ENCODE data around the gene UBE2E2.

UBE2E2 gene

DNA sequence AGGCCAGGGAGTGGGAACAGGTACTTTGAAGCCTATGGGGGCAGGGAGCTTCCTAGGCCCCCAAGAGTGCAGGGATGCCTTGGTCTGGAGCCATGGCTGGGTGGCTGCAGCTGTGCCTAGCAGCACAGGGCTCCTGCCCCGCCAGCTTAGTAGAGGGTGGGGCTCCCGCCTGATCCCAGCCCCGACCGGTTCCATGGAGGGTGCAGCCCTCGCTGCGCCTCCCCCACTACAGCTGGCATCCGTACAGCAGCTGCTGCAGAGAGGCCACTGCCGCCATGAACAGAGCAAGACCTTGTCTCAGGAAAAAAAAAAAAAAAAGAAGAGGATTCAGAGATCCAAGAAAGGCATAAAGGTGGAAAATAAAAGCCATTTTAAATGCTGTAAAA is 277.2 kb downstream of the UBE2E2 start:
- no peak for DNase-seq (ENCODE audit: low spot score)

DNA sequence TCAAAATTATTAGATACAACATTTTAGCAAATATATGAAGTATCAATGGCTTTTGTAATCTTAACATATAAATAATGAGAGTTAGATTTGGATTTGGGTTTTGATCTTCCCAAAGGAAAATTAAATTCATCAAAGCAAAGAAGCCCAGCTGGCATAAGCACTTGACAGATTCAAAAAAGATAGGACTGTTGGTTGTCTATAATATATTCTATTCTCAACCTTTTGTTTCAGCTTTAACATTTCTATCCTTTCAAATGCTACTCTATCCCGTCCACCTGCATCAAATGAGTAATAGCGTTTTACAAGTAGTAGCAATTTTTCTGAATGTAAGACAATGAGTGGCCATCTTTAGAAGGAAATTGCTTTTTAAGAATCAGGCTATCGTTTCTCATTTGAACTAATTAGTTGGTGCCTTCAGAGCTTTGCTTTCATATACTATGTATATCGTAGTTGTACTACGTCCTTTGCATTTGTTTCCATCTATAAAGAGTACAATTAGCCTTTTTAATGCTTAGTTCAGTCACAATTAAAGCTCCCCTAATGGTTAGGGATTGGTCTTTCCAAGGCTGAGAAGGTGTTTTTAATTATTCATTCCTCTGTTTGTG is 278.0 kb downstream of the UBE2E2 start:
- DNase-seq (ENCODE audit: low spot score) = no peak

DNA sequence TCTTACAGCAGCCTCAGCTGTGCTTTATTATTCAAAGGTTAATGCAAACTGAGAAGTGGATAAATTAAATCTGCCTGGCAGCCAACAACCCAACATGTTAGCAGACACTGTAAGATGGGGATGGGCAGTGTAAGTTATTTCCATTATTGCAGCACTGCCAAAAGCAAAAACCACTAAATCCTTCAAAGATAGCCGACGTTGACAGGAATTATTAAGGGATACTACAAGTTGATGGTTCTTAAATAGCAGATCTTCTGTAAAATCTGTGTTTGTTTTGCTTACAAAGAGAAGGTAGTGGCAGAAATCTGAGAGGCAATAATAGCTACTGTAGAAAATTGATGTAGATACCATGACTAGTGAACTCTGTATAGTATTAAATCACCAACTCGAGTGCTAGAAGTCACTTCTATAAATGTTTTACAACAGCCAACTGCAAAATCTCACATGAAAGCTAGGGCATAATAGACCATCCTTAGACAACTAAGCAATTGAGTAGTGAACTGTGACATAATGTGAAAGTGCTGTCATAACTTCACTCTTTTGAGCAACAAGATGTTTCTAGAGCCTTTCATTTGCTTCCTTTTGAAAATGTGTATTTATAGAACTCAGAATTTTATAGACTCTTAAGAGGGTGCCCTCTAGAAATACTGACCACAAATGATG is 278.6 kb downstream of the UBE2E2 start:
- no peak for DNase-seq (ENCODE audit: low spot score)

DNA sequence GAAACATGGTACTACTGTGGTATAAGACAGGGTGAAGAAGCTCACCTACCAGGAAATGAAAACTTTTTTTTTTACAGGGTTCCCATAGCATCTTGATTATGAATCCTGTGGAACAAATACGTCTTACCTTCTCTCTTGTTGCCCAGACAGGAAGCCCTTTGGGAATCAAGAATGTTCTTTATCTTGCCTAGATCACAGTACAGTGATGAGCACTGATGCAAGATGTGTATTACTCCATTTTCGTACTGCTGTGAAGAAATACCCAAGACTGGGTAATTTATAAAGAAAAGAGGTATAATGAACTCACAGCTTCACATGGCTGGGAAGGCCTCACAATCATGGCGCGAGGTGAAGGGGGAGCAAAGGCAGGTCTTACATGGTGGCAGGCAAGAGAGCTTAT is 281.3 kb downstream of the UBE2E2 start:
- no peak for DNase-seq (ENCODE audit: low spot score)

DNA sequence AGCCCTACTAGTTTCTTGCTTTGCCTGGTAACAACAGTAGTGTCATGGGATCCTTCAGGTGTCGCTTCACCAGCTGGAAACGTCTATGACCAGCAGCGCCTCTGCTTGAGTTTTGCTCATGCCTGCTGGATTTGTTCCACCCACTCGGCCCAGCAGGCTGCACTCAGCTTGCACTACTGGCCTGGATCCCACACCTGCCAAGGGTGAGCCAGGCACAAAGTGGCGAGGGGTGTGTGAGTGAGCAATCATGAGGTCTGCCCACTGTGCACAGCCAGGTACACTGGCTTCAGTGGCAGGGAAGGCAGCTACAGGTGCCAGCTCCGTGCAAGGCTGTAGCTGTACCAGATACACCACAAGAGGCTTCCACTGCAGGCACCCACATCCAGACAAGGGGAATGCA is 282.8 kb downstream of the UBE2E2 start:
- DNase-seq (ENCODE audit: low spot score) = no peak

DNA sequence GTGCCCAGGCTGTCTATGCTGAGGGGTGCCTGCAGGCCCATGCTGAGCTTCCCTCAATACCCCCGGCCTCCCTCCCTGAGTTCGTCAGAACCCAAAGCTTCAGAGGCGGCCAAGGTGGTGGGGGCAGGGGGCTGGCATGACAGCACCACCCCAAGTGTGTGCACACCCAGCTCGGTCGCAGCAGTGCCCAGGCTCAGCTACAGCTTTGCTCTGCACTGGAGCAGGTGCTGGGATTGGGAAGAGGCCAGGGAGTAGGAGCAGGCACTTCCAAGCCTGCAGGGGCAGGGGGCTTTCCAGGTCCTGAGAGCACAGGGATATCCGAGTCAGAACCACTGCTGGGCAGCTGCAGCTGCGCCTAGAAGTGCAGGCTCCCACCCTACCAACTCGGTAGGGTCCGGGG is 283.9 kb downstream of the UBE2E2 start:
- DNase-seq (ENCODE audit: low spot score) = no peak

DNA sequence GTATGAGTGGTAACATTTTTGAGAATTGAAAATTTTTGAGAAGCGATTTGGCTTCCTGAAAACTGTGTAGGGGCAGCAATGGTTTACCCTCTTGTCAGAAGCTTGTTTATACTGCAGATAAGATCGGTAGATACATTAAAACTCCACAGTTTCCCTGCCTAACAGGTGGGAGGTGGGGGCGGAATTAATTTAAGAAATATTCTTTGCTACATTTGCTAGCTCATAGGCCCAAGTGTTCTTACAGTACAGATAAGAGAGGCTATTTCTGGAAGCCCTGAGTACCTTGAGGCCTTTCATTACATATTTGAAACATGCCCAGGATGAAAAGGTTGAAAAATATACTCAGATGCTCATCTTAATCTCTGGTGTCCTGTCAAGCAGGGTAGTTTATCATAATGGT is 285.5 kb downstream of the UBE2E2 start:
- DNase-seq (ENCODE audit: low spot score) = no peak

DNA sequence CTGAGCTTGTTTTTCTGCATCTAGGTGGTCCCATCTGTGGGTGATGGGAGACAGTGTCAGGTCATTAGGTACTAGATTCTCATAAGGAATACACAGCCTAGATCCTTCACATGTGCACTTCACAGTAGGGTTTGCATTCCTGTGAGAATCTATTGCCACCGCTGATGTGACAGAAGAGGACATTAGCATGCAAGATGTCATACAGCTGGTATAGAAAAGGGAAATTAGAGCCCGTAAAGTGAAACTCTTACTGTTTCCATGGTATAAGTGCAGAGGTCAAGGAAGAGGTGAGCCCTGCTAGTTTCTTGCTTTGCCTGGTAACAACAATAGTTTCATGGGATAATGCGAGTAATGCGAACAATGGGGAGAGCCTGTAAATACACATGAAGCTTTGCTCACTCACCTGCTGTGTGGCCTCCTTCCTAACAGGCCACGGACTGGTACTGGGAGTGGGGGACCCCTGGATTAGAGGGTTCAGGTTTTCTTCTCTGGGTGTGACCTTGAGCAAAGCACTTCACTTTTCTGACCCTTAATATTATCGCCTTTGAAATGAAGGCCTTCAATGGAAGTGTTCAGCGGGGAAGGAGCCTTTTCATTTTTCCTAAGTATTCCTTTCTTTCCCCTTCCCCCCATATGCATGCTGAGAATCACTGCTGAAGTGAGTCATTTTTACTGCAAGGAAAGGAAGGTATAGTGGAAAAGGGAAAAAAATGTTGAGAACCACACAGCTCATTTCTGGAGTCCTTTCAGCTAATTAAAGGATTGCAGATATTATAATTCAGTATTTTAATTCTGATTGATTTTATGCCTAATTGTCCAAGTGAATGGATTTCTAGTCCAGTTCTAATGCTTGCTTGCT is 286.4 kb downstream of the UBE2E2 start:
- DNase-seq (ENCODE audit: low spot score) = no peak

DNA sequence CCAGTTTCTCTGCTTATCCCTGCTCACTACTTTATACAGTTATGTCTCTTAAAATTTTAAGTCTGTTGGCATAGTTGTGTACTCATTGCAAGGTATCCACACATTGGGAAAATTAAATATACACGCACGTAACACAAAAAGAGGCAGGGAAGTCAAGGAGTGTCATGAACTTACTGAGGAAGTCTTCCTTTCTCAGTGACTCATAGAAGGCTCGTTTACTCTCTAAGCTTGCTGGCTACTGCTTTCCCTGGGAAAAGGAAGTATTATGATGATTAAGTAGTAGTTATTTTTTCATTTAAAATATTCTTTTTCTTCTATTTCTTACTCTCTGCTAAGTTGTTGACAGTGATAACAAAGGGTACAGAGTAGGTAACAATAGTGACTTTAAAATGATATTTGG is 287.3 kb downstream of the UBE2E2 start:
- no peak for DNase-seq (ENCODE audit: low spot score)

DNA sequence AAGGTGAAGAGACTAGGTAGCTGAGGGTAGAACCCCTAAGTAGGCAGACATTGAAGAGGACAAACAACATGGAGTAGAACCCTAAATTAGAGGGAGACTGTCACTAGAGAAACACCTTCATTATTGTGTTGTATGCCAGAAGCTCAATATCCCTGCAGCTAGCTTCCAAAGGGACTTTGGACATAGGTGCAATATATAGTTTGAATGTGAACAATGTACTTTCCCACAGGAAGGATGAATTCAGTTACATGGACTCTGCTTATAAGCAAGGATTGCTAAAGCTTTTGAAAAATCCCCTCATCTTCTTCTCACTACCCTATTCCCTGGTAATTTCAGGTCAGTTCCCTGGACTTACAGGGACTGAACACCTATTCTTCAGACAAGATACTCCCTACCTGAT is 288.9 kb downstream of the UBE2E2 start:
- no peak for DNase-seq (ENCODE audit: low spot score)

DNA sequence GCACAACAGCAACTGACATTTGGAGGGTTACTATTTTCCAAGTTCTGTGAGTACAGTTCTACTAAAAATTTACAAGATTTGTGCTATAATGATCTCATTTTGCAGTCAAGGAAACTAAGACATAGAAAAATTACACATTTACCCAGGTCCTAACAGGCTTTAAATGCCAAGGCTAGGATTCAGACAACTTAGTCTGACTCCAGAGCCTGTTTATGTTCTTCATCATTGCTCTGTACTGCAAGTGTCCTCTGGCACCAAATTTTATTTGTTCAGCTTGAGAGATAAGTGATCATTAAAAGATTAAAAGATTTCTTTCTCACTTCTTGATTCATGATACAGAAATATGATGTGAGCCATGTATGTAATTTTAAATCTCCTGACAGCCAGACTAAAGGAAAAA is 290.8 kb downstream of the UBE2E2 start:
- no peak for DNase-seq (ENCODE audit: low spot score)

DNA sequence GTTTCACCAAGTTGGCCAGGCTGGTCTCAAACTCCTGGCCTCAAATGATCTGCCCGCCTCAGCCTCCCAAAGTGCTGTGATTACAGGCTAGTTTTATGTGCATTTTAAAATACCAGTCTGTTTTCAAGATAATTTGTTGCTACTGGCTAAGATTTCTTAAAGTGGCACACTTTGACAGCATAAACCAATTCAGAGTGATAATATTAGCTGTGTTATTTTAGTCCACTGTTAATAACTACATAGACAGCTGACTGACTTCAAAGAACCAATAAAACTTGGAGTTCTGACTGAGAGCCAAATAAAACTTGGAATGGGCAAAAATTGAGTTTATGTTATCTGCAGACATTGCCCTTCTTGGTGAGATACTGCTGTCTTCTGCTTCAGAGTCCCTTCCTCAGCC is 291.8 kb downstream of the UBE2E2 start:
- DNase-seq (ENCODE audit: low spot score) = no peak

DNA sequence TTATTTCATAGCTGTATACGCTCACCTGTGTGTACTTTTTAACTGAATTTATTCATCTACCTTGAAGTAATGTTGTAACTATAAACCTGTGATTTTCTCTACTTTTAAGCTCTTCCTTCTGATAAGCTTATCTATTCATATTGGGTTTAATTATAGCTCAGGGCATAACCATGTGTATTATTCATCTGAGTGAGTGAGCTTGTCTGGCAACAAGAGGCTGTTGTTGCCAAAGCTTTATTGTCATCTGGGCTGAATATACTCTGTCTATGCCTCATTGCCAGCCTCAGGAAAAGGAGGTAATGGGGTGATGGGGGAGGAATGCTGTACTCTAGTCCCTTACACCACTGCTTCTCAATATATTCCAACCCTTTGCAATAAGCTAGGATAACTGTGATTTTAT is 292.4 kb downstream of the UBE2E2 start:
- no peak for DNase-seq (ENCODE audit: low spot score)

DNA sequence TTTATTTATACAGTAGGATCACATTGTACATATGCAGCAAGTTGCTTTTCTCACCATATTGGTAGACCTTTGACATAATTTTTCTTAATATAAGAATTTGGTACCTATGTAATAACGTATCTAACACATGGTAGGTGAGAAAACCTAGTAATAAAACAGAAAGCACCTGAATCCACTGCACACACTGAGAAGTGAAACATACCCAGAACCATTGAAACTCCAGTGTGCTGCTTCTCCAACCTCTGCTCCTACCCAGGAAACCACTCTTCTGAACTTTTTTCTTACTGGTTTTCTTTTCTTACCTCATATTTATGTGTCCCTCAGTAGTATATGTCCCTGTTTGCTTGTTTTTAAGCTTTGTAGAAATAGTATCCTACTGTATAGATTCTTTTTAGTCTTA is 293.0 kb downstream of the UBE2E2 start:
- no peak for DNase-seq (ENCODE audit: low spot score)

DNA sequence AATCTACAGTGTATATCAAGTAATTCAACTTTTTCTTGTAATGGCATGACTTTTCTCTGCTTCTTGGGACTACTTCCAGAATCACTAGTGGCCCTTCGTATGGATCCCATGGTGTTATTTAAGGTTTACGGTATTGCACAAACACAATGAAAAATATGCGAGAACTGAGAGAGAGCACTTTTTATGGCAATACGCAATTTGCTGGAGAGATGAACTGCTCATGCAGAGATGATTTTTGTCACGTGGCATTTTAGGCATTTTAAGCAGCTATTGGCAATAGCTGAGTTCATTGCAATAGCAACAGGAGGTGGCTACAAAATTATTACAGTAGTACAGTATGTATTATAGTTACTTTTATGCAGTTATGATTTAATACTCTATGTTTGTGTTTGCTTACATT is 294.0 kb downstream of the UBE2E2 start:
- no peak for DNase-seq (ENCODE audit: low spot score)

DNA sequence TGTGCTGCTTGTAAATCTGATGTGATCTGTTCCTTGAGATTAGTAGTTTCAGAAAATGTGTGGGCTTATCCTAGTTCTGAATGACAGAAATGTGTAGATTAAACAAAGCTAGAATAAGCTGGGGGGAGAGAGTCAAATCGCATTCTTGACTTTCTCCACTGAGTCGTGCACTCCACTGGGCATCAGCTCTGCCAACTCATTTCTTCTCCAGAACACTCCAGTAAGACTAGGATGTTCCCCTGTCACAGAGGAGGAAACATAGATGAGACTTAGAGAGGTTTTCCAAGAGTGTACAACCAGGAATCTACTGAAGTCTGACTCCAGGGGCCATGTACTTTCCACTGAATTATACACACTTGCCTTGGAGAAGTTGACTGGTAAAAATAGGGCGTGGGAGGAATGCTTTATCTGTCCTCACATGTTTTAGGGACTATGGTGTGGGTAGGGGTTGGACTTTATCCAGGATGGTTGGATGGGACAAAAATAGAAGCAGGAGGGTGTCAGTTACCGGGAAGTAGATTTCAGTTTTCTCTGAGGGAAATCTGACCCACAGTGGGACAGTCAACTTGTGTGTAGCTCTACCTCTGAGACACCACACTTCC is 298.2 kb downstream of the UBE2E2 start:
- no peak for DNase-seq (ENCODE audit: low spot score)

DNA sequence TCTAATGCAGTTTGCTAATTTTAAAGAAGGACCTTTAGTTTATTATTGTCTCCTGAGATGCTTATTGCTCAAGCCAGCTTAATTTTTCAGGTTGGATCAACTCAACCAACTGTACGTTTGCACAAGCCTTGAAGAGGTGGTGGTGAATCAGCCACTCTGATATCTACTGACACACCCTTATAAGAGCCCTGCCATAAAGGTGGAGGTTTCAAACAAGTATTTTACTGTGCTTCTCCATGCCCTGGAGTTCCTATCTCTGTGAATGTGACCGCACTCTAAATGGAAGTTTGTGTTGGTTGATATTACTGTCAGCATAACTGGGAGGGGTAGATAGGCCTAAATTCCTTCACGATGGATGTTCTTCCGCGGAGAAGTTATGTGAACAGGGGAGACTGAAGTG is 305.3 kb downstream of the UBE2E2 start:
- DNase-seq (ENCODE audit: low spot score) = no peak

DNA sequence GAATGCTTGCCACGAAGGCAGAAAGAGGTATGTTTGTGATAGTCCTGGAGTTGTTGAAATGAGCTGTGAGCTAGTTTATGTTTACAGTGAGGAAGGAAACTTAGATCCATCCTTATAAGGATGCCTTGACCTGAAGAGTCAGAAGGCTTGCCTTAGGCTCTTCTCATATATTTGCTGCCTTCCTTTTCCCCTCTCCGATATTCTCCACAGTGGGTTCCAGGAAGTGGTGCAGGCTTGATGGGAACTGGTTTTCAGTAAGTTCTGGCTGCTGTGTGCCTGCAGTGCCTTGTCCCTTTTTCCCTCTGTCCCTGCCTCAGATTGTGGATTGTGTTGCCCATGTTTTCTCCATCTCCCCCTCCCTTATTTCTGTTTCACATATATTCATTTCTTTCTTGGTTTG is 315.3 kb downstream of the UBE2E2 start:
- DNase-seq (ENCODE audit: low spot score) = no peak

DNA sequence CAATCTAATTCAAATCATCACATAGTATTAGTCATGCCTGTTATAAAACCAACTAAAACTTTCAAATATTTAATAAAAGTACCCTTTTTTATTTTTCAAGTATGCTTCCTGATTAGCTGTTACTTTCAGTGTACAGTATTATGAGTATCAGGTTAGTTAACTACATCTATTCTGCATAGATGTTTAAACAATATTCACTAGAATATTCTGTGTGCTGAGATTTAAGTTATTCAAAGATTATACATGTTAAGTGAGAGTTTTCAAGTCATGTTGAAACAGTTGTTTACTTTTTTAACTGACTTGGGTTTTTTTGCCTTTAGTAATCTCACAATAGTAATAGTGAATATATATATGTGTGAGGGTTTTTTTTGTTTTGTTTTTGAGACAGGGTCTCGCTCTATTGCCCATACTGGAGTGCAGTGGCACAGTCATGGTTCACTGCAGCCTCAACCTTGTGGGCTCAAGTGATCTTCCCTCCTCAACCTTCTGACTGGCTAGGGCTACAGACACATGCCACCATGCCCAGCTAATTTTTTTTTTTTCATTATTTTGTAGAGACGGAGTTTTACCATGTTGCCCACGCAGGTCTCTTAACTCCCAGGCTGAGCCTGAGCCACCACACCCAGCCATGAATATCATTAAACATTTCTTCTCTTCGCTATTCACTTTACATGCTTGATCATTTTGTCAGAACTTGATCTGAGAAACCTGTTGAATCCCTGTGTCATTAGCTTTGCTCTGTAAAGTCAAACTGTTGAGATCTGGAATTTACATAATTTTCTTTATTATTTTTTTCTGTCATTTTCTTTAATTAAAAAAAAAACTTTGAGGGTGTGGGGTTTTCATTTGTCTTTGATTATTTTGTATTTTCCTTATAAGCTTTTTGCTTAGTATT is 316.4 kb downstream of the UBE2E2 start:
- DNase-seq (ENCODE audit: low spot score) = no peak

DNA sequence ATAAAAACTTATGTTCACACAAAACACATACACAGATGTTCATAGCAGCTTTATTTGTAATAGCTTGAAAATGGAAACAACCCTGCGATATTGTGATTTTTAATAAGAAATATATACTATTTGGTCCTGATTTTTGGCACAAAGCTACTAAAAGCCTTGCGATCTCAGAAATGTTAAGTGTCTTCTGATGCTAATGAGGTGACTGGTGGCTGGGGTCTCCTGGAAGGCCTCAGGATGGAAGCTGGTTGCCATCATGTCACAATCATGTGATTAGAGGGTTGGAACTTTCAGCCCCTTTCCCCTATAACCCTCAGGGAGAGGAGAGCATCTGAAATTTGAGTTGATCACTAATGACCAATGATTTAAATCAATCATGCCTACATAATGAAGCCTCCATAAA is 324.2 kb downstream of the UBE2E2 start:
- DNase-seq (ENCODE audit: low spot score) = no peak

DNA sequence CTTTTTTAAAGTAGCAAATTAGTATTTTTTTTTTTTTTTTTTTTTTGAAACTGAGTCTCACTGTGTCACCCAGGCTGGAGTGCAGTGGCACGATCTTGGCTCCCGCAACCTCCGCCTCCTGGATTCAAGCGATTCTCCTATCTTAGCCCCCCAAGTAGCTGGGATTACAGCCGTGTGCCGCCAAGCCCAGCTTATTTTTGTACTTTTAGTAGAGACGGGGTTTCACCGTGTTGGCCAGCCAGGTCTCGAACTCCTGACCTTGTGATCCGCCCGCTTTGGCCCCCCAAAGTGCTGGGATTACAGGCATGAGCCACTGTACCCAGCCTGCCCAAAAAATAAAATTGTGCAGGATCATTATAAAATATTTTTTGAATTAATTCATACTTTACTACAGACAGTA is 330.5 kb downstream of the UBE2E2 start:
- DNase-seq (ENCODE audit: low spot score) = no peak

DNA sequence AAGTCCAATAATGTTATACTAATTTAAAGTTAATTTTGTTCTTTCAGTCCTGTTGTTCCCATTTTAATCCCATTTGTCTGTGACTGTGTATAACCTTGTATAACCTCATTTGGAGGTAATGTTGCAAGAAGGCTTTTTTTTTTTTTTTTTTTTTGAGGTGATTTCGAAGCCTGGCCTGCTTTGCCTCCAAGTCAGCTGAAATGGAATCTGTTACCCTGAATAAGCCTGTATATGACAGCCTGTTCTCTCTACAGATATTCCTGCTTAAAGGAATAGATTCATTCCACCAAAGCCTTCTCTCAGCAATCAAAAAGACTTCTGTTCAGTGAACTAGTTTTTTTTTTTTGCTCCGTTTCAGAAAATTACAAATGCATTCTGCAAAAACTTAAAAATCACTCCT is 330.9 kb downstream of the UBE2E2 start:
- DNase-seq (ENCODE audit: low spot score) = no peak

Data from CD4-positive, alpha-beta T cell treated with Interleukin-2 at 100 ng/mL for 4 hours (primary cell).